Spleen (tissue), 11 donors: Measurements from ENCODE around the gene MLLT10. TPM values are rescaled to one million over a fixed set of nuclear protein-coding genes. Genes with fewer than 3 reads are reported as not detected.

Source experiments
- DNase-seq: peaks from one replicate; pipeline ENCODE4 v3.0.0-alpha.2; 2020
- H3K27ac ChIP-seq, 8 donors: fragments of 200-600 bp; sonication (generic) in 7 of 8; 1 replicate in 4 of 8; 2 replicates in 4 of 8; pipeline versions ENCODE4 v1.5.0 to v1.8.0; 2016 to 2021; ENCODE audit warnings: inconsistent platforms in 4 of 8, mild to moderate bottlenecking in 4 of 8, moderate library complexity in 1 of 8
- H3K27me3 ChIP-seq, 7 donors: fragments of 200-600 bp; sonication (generic) in 6 of 7; replicated peaks in 1 of 7; 1 replicate in 4 of 7; 2 replicates in 3 of 7; pipeline versions ENCODE4 v1.5.0 to v1.8.0; 2016 to 2021; ENCODE audit warnings: inconsistent platforms in 3 of 7, mild to moderate bottlenecking in 1 of 7
- H3K36me3 ChIP-seq, 6 donors: fragments of 200-600 bp; sonication (generic) in 5 of 6; 1 replicate in 4 of 6; 2 replicates in 2 of 6; pipeline versions ENCODE4 v1.5.0 to v1.8.0; 2016 to 2021; ENCODE audit warnings: inconsistent platforms in 2 of 6
- H3K4me1 ChIP-seq, 6 donors: fragments of 200-600 bp; sonication (generic) in 5 of 6; 1 replicate in 3 of 6; 2 replicates in 3 of 6; pipeline versions ENCODE4 v1.5.0 to v1.8.0; 2016 to 2021; ENCODE audit warnings: inconsistent platforms in 3 of 6
- H3K4me3 ChIP-seq, 8 donors: fragments of 200-600 bp; sonication (generic) in 7 of 8; 1 replicate in 4 of 8; 2 replicates in 4 of 8; pipeline versions ENCODE4 v1.5.0 to v1.8.0; 2016 to 2021; ENCODE audit warnings: inconsistent platforms in 4 of 8, mild to moderate bottlenecking in 4 of 8, moderate library complexity in 2 of 8
- H3K9me3 ChIP-seq, 8 donors: fragments of 200-600 bp; sonication (generic) in 7 of 8; 1 replicate in 4 of 8; 2 replicates in 4 of 8; pipeline versions ENCODE4 v1.5.0 to v1.8.0; 2016 to 2021; ENCODE audit warnings: inconsistent platforms in 4 of 8
- POLR2A ChIP-seq, 3 donors: fragments of 450-650 bp; IDR thresholded peaks; one replicate each; pipeline ENCODE4 v1.5.1; 2017; ENCODE audit warnings: antibody characterized with exemption in 3 of 3, mild to moderate bottlenecking in 1 of 3
- POLR2AphosphoS5 ChIP-seq, 3 donors: sonication (generic); formaldehyde crosslinking; IDR thresholded peaks; one replicate each; pipeline ENCODE4 v1.5.1; 2017; ENCODE audit warnings: antibody characterized with exemption in 3 of 3
- WGBS, 5 donors: extraction: QIAGEN DNeasy Blood & Tissue Kit in 3 of 5; methylation state at CpG; one replicate each; pipeline versions ENCODE4 v1.1.5 to v1.1.7; 2013 to 2018; 5-methylcytosine and 5-hydroxymethylcytosine counted together
- intact Hi-C: fragments of 100-400 bp; cut with DNase I; formaldehyde crosslinking; loops from one replicate; pipeline ENCODE4 v1.15.0; 2023; ENCODE audit warnings: low total_unique reads
- polyA plus RNA-seq, 3 donors: library from polyadenylated mRNA; stranded (reverse); fragments of 200-250 nt; gene quantifications; one replicate each; pipeline ENCODE4 v1.2.1, GENCODE V29; 2013
- total RNA-seq, 7 donors: library from RNA; depleted of rRNA in 3 of 7; stranded (reverse); fragments of >200 nt in 3 of 7; fragmentation: NEBNext Ultra II Directional in 4 of 7; extraction: Animal tissue kit (Norgen Biotek cat#: 25700) in 4 of 7; gene quantifications; one replicate each; pipeline versions ENCODE4 v1.1.0 to v1.2.1, GENCODE V29; 2016 to 2021
- TF ChIP-seq, protein P1 (sequence below), 11 experiments: fragments of 200-600 bp in 7 of 11; fragments of 450-650 bp in 4 of 11; sonication (generic) in 4 of 11; IDR thresholded peaks in 8 of 11; conservative IDR thresholded peaks in 3 of 11; 1 replicate in 7 of 11; 2 replicates in 4 of 11; pipeline versions ENCODE4 v1.4.0 to v1.8.0; 2016 to 2021; ENCODE audit warnings: antibody characterized with exemption in 11 of 11, inconsistent platforms in 4 of 11, mild to moderate bottlenecking in 1 of 11
- donor health status: healthy with polysubstance abuse.
- donor health status: DM: no; HTN: no; CAD: no; lungs with moderate emphysema.
- donor health status: DM: no; HTN: no; CAD: no.
- donor health status: Bipolar disorder and iron deficiency.
- donor health status: healthy.
- donor health status: DM: no; HTN: no; CAD: no.
- donor health status: DM: yes; HTN: yes; CAD: no.

The MLLT10 gene
- total and polyA plus RNA-seq, 10 donors = 9.5 to 58.1 (median 43.0) TPM

DNA sequence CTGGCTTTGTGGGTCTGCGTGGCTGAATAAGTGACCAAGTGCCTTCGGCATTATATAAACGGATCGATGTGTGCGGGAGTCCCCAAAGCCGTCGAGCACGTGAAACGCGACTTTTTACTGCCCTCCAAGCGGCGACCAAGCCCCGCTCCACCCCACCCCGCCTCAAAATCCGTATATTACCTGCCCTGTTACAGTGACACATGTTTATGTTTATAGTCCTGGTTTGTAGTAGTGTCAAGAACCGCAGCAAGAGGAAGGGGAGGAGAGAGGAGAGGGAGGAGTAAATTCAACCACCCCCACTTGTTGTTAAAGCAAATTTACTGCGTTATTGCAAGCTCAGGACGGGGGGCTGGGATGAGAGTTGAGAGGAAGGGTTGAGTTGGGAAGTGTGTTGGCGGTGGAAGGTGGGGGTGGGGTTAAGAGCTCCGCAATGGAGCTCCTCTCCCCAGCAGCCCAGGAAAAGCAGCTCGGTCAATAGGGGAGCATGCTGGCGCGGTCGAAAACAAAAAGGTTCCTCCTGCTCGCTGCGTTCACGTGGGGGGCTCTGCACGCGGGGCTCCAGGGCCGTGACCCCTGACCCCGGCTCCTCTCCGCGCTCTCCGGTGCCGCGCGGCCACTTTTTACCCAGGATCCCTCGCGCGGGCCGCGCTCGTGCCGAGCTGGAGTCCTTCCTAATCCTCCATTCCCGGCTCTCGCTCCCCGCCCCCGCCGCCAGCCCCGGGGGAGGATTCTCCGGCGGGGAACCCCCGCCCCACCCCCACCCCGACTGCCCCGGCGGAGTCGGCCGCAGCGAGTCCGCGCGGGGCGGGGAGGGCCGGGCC lies 8.5 kb upstream of the MLLT10 start, which contains the start of gene SKIDA1:
TSS of gene SKIDA1 (minus strand) at position 316 of the 821 bp plus-strand sequence. CDS start 7,860 bp downstream, outside the sequence.
- 1 to 2% (median 1%) methylated on average over 46 to 64 of the region's 64 CpGs for WGBS, 5 donors
- H3K27ac ChIP-seq = peak within 1 kb of the TSS; percentile 91 to 98 (median 96)

DNA sequence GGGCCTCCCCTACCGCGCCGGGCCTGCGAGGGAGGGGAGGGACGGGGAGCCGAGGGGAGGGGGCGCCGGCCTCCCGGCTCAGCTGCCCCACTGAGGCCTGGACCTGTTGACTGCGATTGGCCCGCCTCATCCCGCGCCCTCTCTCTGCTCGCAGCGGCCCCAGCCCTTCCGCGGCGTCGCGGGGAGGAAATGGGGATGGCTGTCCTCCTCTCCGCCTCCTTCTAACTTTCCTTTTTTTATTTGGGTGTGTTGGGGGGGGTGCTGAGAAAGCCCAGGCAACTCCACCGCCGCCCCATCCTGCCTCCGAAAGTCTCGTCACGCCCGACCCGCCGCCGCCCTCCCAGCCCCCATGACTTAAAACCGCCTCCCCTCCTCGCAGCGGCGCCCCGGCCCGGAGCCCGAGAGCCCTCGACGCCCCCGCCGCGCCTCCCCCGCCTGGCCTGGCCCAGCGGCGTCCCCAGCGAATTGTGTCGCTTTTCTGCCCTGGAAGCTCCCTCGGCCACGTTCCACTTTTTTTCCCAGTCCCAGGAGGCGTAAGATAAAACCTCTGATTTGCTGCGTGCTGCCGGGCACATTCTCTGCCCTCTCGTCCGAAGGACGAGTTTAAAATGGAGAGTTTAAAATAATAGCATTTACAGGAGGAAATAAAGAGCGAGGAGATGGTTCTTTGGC lies 7.7 kb upstream of the MLLT10 start:
- WGBS, 5 donors = 0 to 1% (median 1%) methylated on average over 11 to 56 of the region's 56 CpGs
- peak; percentile 91 for DNase-seq
- H3K36me3 ChIP-seq = no peaks in the 10 kb centered on the region
- peaks cover 0 to 56% (median 26%) of the 10 kb centered on the region in 6 donors for H3K4me1 ChIP-seq
- peak overlapping the region; percentile 39 to 88 (median 70) for H3K4me3 ChIP-seq
- H3K27ac ChIP-seq = peak overlapping the region; percentile 91 to 98 (median 96)
- TF ChIP-seq POLR2A (IDR thresholded peaks at IDR 0.05) (no peak), POLR2AphosphoS5 (IDR thresholded peaks at IDR 0.05) (peak; percentile 12 to 65 (median 24))
- intact Hi-C loops = no loop called here
- H3K9me3 ChIP-seq = no peaks in the 10 kb centered on the region
- peaks cover 0 to 75% (median 3%) of the 10 kb centered on the region in 7 donors for H3K27me3 ChIP-seq

More for the DNA sequence above, 8.5 kb upstream of the MLLT10 start, which contains the start of gene SKIDA1:
- intact Hi-C loops = no loop called here
- Histone ChIP-seq H3K4me1 (peaks cover 0 to 59% (median 29%) of the 10 kb centered on the region in 6 donors), H3K4me3 (peak within 1 kb of the TSS; percentile 39 to 88 (median 70)), H3K36me3 (no peaks in the 10 kb centered on the region), H3K9me3 (no peaks in the 10 kb centered on the region), H3K27me3 (peaks cover 0 to 83% (median 5%) of the 10 kb centered on the region in 7 donors)
- TF ChIP-seq POLR2AphosphoS5 (IDR thresholded peaks at IDR 0.05) = peak; percentile 53 to 82 (median 62)
- TF ChIP-seq POLR2A (IDR thresholded peaks at IDR 0.05) = peak in 2 of 3 donors; percentile 7 to 64
- TF ChIP-seq, protein P1, sequence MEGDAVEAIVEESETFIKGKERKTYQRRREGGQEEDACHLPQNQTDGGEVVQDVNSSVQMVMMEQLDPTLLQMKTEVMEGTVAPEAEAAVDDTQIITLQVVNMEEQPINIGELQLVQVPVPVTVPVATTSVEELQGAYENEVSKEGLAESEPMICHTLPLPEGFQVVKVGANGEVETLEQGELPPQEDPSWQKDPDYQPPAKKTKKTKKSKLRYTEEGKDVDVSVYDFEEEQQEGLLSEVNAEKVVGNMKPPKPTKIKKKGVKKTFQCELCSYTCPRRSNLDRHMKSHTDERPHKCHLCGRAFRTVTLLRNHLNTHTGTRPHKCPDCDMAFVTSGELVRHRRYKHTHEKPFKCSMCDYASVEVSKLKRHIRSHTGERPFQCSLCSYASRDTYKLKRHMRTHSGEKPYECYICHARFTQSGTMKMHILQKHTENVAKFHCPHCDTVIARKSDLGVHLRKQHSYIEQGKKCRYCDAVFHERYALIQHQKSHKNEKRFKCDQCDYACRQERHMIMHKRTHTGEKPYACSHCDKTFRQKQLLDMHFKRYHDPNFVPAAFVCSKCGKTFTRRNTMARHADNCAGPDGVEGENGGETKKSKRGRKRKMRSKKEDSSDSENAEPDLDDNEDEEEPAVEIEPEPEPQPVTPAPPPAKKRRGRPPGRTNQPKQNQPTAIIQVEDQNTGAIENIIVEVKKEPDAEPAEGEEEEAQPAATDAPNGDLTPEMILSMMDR (IDR thresholded peaks at IDR 0.05 in 8 of 11, conservative IDR thresholded peaks at IDR 0.05 in 3 of 11) = no peak
- peak; percentile 93 for DNase-seq

DNA sequence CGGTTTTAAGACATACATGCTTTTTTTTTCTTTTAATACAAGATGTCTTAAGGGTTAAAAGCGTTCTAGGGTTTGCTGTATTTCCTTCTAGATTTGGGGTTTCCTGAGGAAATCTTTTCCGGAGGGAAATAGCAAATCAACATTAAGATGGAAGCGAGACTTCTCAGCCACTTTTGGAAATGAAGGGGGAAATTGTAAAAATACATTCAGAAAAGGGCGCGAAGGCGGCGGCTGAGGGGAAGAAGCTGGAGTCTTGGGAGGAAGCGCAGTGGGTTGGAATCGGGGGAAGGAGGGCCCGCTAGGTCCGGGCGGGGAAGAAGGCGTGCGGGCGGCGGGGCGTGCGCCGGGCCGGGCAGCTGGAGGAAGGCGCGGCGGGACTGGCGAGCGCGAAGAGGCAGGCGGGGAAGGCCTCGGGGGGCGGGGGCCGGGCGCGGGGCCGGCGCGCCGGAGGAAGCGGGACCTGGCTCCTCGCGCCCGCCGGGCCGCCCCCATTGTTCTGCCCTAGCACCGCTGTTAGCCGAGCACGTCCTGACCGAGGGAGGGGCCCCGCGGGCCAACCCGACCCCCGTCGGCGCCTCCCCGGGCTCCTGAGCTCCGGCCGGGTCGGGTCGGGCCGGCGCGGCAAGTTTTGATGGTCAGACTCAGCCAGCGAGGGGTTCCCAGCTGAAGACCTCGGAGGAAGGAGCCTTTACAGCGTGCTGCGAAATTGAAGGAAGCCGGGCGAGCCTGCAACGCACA lies 7.0 kb upstream of the MLLT10 start:
- Histone ChIP-seq H3K27ac (peak overlapping the region; percentile 91 to 98 (median 96)), H3K9me3 (no peaks in the 10 kb centered on the region), H3K36me3 (no peaks in the 10 kb centered on the region), H3K4me3 (peak overlapping the region; percentile 39 to 88 (median 70)), H3K27me3 (peaks cover 0 to 68% (median 0%) of the 10 kb centered on the region in 7 donors), H3K4me1 (peaks cover 0 to 54% (median 26%) of the 10 kb centered on the region in 6 donors)
- intact Hi-C loops = no loop called here
- peak; percentile 31 to 79 (median 73) for TF ChIP-seq POLR2AphosphoS5 (IDR thresholded peaks at IDR 0.05)
- TF ChIP-seq, protein P1 (IDR thresholded peaks at IDR 0.05 in 8 of 11, conservative IDR thresholded peaks at IDR 0.05 in 3 of 11) = peak in 1 of 11 experiments; percentile 13
- TF ChIP-seq POLR2A (IDR thresholded peaks at IDR 0.05) = no peak
- 0 to 1% (median 1%) methylated on average over 40 to 68 of the region's 68 CpGs for WGBS, 5 donors
- peak; percentile 90 for DNase-seq

DNA sequence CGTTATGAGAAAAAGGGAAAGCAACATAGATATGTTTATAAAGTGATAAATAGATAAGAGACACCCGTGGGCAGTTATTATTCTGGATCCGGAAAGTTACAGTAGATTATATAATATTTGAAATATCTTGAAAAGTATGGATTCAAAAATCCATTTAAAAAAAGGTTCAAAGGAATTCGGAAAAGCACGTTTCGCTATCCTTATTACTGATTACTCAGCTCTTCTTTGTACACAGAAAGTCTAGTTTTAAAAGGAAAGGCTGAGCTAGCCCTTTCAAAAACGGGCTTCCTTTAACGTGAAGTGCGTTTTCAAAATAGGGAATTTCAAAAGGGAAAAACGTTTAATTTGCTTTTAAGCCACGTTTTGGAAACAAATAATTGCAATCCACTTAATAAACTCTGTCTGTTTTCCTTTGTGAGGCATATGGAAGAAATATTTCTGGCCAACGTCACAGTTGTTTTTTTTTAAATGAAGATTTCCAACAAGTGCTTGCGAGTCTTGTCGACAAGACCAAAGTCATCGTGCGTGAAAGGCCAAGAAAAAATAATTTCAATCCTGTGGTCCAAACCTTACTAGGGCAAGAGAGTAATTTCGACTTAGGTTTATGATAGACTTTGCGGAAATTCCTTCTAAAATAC lies 6.3 kb upstream of the MLLT10 start:
- WGBS, 5 donors = 11 to 20% (median 16%) methylated on average over 18 of the region's 18 CpGs
- no peak for DNase-seq
- H3K4me1 ChIP-seq = peaks cover 0 to 61% (median 30%) of the 10 kb centered on the region in 6 donors
- no peaks in the 10 kb centered on the region for H3K9me3 ChIP-seq
- H3K4me3 ChIP-seq = peak overlapping the region; percentile 26 to 88 (median 70)
- intact Hi-C loops = no loop called here
- H3K27ac ChIP-seq = peak overlapping the region; percentile 91 to 98 (median 96)
- H3K27me3 ChIP-seq = peaks cover 0 to 62% (median 0%) of the 10 kb centered on the region in 7 donors
- TF ChIP-seq POLR2AphosphoS5 (IDR thresholded peaks at IDR 0.05) (no peak), POLR2A (IDR thresholded peaks at IDR 0.05) (no peak)
- TF ChIP-seq, protein P1 (IDR thresholded peaks at IDR 0.05 in 8 of 11, conservative IDR thresholded peaks at IDR 0.05 in 3 of 11) = no peak
- no peaks in the 10 kb centered on the region for H3K36me3 ChIP-seq
